HEK293 (cell line): ENCODE results near the gene CCDC187.

Experiments
- CTCF ChIA-PET: fragments of 350-600 bp; formaldehyde crosslinking; extraction: SDS; loops from one replicate; lab custom pipeline; 2021; ENCODE audit warnings: antibody characterized with exemption; lab: Yijun Ruan, JAX
- POLR2A ChIA-PET: fragments of 300-600 bp; formaldehyde crosslinking; extraction: SDS; loops from one replicate; lab custom pipeline; 2020; ENCODE audit warnings: antibody characterized with exemption, inconsistent platforms; lab: Yijun Ruan, JAX
- H3K27ac ChIP-seq: fragments of 200-500 bp; sonication (Bioruptor generic); 2 replicates; pipeline ENCODE4 v1.5.1; 2014; ENCODE audit warnings: low read depth, low read length, control low read depth, inconsistent platforms; ENCODE audit errors: extremely low read depth
- H3K36me3 ChIP-seq, 2 experiments: fragments of 200-500 bp in 1 of 2; sonication (Bioruptor generic) in 1 of 2; 1 replicate in 1 of 2; 2 replicates in 1 of 2; pipeline ENCODE4 v1.5.1; 2014 to 2017; ENCODE audit warnings: inconsistent platforms in 2 of 2, low read length in 2 of 2; ENCODE audit not compliant: control insufficient read depth in 2 of 2, insufficient read depth in 1 of 2
- H3K4me1 ChIP-seq: fragments of 200-500 bp; sonication (Bioruptor generic); 2 replicates; pipeline ENCODE4 v1.5.1; 2014; ENCODE audit warnings: mild to moderate bottlenecking, low read length, inconsistent platforms; ENCODE audit not compliant: control insufficient read depth, insufficient read depth
- H3K4me3 ChIP-seq: 2 replicates; pipeline ENCODE4 v1.5.1; 2011; ENCODE audit warnings: low read depth, mild to moderate bottlenecking, control low read depth, low read length, moderate library complexity
- H3K9me3 ChIP-seq: fragments of 200-500 bp; sonication (Bioruptor generic); 2 replicates; pipeline ENCODE4 v1.5.1; 2014; ENCODE audit warnings: low read depth, low read length, inconsistent platforms; ENCODE audit not compliant: control insufficient read depth, insufficient read depth
- FEZF1 ChIP-seq: fragments of 450-650 bp; formaldehyde crosslinking; IDR thresholded peaks from 2 replicates; pipeline ENCODE4 v1.5.1; 2016; ENCODE audit warnings: missing biosample characterization, missing genetic modification characterization
- IKZF3 ChIP-seq: fragments of 450-650 bp; IDR thresholded peaks from 2 replicates; pipeline ENCODE4 v1.5.0; 2018; ENCODE audit warnings: missing biosample characterization, mild to moderate bottlenecking, missing genetic modification characterization, moderate library complexity
- KLF1 ChIP-seq: fragments of 450-650 bp; formaldehyde crosslinking; IDR thresholded peaks from 2 replicates; pipeline ENCODE4 v1.5.1; 2016; ENCODE audit warnings: missing biosample characterization, missing genetic modification characterization
- KLF8 ChIP-seq: fragments of 450-650 bp; formaldehyde crosslinking; IDR thresholded peaks from 2 replicates; pipeline ENCODE4 v1.5.1; 2016; ENCODE audit warnings: missing biosample characterization, missing genetic modification characterization
- ZBTB17 ChIP-seq: fragments of 450-650 bp; formaldehyde crosslinking; IDR thresholded peaks from 2 replicates; pipeline ENCODE4 v1.5.1; 2016; ENCODE audit warnings: missing biosample characterization, missing genetic modification characterization
- ZFP41 ChIP-seq: fragments of 450-650 bp; formaldehyde crosslinking; IDR thresholded peaks from 2 replicates; pipeline ENCODE4 v1.5.1; 2016; ENCODE audit warnings: missing biosample characterization, missing genetic modification characterization, borderline replicate concordance
- ZIC2 ChIP-seq: fragments of 450-650 bp; formaldehyde crosslinking; IDR thresholded peaks from 2 replicates; pipeline ENCODE4 v1.5.1; 2016; ENCODE audit warnings: missing biosample characterization, missing genetic modification characterization
- ZNF24 ChIP-seq: fragments of 450-650 bp; formaldehyde crosslinking; IDR thresholded peaks from 2 replicates; pipeline ENCODE4 v1.5.1; 2016; ENCODE audit warnings: missing biosample characterization, missing genetic modification characterization
- ZNF335 ChIP-seq: fragments of 450-650 bp; formaldehyde crosslinking; conservative IDR thresholded peaks from 2 replicates; pipeline ENCODE4 v1.5.1; 2016; ENCODE audit warnings: missing biosample characterization, missing genetic modification characterization
- ZNF514 ChIP-seq: fragments of 450-650 bp; formaldehyde crosslinking; IDR thresholded peaks from 2 replicates; pipeline ENCODE4 v1.5.1; 2016; ENCODE audit warnings: missing biosample characterization, missing genetic modification characterization
- TF ChIP-seq, protein P1 (sequence below): fragments of 450-650 bp; formaldehyde crosslinking; IDR thresholded peaks from 2 replicates; pipeline ENCODE4 v1.5.1; 2016; ENCODE audit warnings: missing biosample characterization, missing genetic modification characterization
- TF ChIP-seq, protein P2 (sequence below): fragments of 450-650 bp; formaldehyde crosslinking; IDR thresholded peaks from 2 replicates; pipeline ENCODE4 v1.5.1; 2016; ENCODE audit warnings: missing biosample characterization, missing genetic modification characterization
- TF ChIP-seq, protein P3 (sequence below): fragments of 450-650 bp; formaldehyde crosslinking; IDR thresholded peaks from 2 replicates; pipeline ENCODE4 v1.5.1; 2016; ENCODE audit warnings: missing biosample characterization, missing genetic modification characterization

Gene CCDC187

DNA sequence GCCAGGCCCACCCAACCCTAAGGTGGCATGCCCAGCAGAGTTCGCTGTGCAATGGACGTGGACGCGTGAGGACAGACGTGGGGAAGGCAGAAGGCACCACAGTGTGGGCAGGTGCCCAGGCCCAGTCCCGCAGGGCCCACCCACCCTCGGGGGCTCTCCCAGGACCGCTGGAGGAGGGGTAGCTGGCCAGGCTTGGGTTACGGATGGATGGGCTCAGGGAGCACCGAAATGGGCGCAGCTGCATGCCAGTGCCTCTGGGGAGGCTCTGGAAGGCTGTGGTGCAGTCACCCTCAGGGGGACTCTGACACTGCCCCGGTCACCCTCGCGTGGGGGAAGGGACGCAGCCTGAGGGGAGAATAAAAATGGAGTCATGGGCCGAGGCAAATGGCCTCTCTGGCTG lies 13.8 kb upstream of the CCDC187 start:
- H3K4me1 ChIP-seq: no peaks in the 10 kb centered on the region
- CTCF ChIA-PET: no interaction called here
- H3K27ac ChIP-seq: no peak overlapping the region
- no peaks in the 10 kb centered on the region for H3K9me3 ChIP-seq
- TF ChIP-seq IKZF3 (no peak), ZNF24 (tag by site-specific recombination) (no peak)
- TF ChIP-seq, protein P1, sequence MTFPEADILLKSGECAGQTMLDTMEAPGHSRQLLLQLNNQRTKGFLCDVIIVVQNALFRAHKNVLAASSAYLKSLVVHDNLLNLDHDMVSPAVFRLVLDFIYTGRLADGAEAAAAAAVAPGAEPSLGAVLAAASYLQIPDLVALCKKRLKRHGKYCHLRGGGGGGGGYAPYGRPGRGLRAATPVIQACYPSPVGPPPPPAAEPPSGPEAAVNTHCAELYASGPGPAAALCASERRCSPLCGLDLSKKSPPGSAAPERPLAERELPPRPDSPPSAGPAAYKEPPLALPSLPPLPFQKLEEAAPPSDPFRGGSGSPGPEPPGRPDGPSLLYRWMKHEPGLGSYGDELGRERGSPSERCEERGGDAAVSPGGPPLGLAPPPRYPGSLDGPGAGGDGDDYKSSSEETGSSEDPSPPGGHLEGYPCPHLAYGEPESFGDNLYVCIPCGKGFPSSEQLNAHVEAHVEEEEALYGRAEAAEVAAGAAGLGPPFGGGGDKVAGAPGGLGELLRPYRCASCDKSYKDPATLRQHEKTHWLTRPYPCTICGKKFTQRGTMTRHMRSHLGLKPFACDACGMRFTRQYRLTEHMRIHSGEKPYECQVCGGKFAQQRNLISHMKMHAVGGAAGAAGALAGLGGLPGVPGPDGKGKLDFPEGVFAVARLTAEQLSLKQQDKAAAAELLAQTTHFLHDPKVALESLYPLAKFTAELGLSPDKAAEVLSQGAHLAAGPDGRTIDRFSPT (tag by site-specific recombination): 0 out of 2 replicates have a peak, but pooled peaks have one; percentile 39
- POLR2A ChIA-PET: no interaction called here
- no peak overlapping the region for H3K4me3 ChIP-seq
- no peaks in the 10 kb centered on the region for H3K36me3 ChIP-seq

DNA sequence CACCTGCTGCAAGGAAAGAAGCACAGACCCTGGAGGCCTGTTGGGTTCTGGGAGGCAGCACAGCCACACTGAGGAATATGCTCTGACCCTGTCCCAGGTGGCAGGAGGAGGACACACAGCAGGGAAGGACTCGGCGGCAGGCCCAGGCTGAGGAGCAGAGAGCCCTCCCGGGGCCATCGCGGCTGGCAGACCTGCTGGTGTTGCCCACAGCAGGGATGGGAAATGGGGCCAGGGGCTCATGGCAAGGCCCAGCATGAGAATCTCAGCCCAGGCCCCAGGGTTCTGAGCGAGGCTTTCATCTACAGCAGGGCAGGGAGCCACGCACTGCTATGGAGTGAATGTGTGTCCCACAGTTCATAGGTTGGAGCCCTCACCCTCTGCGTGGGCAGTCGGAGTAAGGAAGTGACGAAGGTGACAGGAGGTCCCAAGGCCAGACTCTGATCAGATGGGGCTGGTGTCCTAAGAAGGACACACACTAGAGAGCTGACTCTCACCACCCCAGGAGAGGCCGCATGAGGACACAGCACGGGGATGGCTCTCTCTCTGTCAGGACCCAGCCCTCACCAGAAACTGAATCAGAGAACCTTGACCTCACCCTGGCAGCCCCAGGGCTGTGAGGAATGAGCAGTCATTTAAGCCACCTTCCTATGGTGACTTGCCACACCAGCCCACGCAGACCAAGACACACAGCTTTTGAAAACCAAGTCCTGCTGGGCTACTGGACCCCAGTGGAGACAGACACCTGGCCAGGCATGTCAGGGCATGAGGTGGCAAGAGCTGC lies 13.2 kb upstream of the CCDC187 start:
- Histone ChIP-seq H3K9me3 (no peaks in the 10 kb centered on the region), H3K4me1 (no peaks in the 10 kb centered on the region), H3K4me3 (no peak overlapping the region), H3K27ac (no peak overlapping the region), H3K36me3 (no peaks in the 10 kb centered on the region)
- POLR2A ChIA-PET: no interaction called here
- TF ChIP-seq, protein P2, sequence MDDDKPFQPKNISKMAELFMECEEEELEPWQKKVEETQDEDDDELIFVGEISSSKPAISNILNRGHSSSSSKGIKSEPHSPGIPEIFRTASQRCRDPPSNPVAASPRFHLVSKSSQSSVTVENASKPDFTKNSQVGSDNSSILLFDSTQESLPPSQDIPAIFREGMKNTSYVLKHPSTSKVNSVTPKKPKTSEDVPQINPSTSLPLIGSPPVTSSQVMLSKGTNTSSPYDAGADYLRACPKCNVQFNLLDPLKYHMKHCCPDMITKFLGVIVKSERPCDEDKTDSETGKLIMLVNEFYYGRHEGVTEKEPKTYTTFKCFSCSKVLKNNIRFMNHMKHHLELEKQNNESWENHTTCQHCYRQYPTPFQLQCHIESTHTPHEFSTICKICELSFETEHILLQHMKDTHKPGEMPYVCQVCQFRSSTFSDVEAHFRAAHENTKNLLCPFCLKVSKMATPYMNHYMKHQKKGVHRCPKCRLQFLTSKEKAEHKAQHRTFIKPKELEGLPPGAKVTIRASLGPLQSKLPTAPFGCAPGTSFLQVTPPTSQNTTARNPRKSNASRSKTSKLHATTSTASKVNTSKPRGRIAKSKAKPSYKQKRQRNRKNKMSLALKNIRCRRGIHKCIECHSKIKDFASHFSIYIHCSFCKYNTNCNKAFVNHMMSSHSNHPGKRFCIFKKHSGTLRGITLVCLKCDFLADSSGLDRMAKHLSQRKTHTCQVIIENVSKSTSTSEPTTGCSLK (tag by site-specific recombination): no peak
- peak; percentile 99 for TF ChIP-seq ZIC2
- CTCF ChIA-PET: interaction anchor here (0.6 kb wide), 1 partner anchor 82 kb away, joined by 4 read pairs; no protein-coding TSS in a partner anchor

DNA sequence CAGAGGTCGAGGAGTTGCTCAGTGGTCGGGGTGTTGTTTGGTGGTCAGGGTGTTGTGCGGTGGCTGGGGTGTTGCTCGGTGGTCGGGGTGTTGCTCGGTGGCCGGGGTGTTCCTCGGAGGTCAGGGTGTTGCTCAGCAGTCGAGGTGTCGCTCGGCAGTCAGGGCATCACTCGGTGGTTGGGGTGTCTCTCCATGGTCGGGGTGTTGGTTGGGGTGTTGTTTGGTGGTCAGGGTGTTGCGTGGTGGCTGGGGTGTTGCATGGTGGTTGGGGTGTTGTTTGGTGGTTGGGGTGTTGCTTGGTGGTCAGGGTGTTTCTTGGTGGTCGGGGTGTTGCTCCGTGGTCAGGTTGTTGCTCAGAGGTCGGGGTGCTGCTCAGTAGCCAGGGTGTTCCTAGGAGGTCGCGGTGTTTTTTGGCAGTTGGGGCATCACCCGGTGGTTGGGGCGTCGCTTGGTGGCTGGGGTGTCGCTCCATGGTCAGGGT lies 12.4 kb upstream of the CCDC187 start:
- CTCF ChIA-PET: interaction anchor here (0.7 kb wide), 1 partner anchor 24 kb away, joined by 3 read pairs; no protein-coding TSS in a partner anchor
- Histone ChIP-seq H3K36me3 (no peaks in the 10 kb centered on the region), H3K4me3 (no peak overlapping the region), H3K4me1 (no peaks in the 10 kb centered on the region), H3K27ac (no peak overlapping the region), H3K9me3 (no peaks in the 10 kb centered on the region)
- POLR2A ChIA-PET: no interaction called here
- no peak for TF ChIP-seq ZNF514 (tag by site-specific recombination)
- TF ChIP-seq KLF8 (tag by site-specific recombination): no peak
- no peak for TF ChIP-seq FEZF1 (tag by site-specific recombination)
- no peak for TF ChIP-seq ZBTB17 (tag by site-specific recombination)
- TF ChIP-seq ZFP41 (tag by site-specific recombination): no peak
- no peak for TF ChIP-seq ZNF335 (tag by site-specific recombination)
- TF ChIP-seq KLF1 (tag by site-specific recombination): 0 out of 2 replicates have a peak, but pooled peaks have one; percentile 23
- TF ChIP-seq, protein P3, sequence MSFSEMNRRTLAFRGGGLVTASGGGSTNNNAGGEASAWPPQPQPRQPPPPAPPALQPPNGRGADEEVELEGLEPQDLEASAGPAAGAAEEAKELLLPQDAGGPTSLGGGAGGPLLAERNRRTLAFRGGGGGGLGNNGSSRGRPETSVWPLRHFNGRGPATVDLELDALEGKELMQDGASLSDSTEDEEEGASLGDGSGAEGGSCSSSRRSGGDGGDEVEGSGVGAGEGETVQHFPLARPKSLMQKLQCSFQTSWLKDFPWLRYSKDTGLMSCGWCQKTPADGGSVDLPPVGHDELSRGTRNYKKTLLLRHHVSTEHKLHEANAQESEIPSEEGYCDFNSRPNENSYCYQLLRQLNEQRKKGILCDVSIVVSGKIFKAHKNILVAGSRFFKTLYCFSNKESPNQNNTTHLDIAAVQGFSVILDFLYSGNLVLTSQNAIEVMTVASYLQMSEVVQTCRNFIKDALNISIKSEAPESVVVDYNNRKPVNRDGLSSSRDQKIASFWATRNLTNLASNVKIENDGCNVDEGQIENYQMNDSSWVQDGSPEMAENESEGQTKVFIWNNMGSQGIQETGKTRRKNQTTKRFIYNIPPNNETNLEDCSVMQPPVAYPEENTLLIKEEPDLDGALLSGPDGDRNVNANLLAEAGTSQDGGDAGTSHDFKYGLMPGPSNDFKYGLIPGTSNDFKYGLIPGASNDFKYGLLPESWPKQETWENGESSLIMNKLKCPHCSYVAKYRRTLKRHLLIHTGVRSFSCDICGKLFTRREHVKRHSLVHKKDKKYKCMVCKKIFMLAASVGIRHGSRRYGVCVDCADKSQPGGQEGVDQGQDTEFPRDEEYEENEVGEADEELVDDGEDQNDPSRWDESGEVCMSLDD (tag by site-specific recombination): peak; percentile 84
